H1 (cell line): ENCODE results near the gene RGS4.

Experiments used
- ATF2 ChIP-seq: IDR thresholded peaks from 2 replicates; pipeline ENCODE4 v1.6.1; 2012; ENCODE audit warnings: low read length, inconsistent platforms
- BRCA1 ChIP-seq: IDR thresholded peaks from 2 replicates; pipeline ENCODE4 v1.6.1; 2012; ENCODE audit warnings: low read depth, low read length, improper control_type of control experiment
- CBX5 ChIP-seq: fragments of 300-800, 300-1000 bp; sonication (generic); IDR thresholded peaks from 2 replicates; pipeline ENCODE4 v1.7.1; 2016; ENCODE audit warnings: antibody characterized with exemption, low read length, low read depth
- CBX8 ChIP-seq: fragments of 300-800, 300-1000 bp; sonication (generic); IDR thresholded peaks from 2 replicates; pipeline ENCODE4 v1.7.1; 2016; ENCODE audit warnings: low read depth, low read length, borderline replicate concordance
- CEBPB ChIP-seq: IDR thresholded peaks from 2 replicates; pipeline ENCODE4 v1.6.1; 2012; ENCODE audit warnings: low read depth, low read length
- CTCF ChIP-seq, 3 experiments: IDR thresholded peaks; 1 replicate in 2 of 3; 2 replicates in 1 of 3; pipeline versions ENCODE4 v1.5.1 to v1.6.1; 2011; ENCODE audit warnings: low read length in 3 of 3, mild to moderate bottlenecking in 3 of 3, inconsistent platforms in 2 of 3, low read depth in 1 of 3, moderate library complexity in 1 of 3; ENCODE audit not compliant: insufficient read depth in 1 of 3; ENCODE audit errors: control extremely low read depth in 1 of 3
- EZH2 ChIP-seq: fragments of 200-600 bp; sonication (generic); IDR thresholded peaks from 2 replicates; pipeline ENCODE4 v1.7.1; 2012; ENCODE audit warnings: low read depth, mild to moderate bottlenecking, moderate library complexity, low read length, inconsistent platforms; ENCODE audit not compliant: severe bottlenecking
- MAFK ChIP-seq: IDR thresholded peaks from 2 replicates; pipeline ENCODE4 v1.6.1; 2012; ENCODE audit warnings: low read depth, mild to moderate bottlenecking, improper control_type of control experiment, low read length
- MAX ChIP-seq: IDR thresholded peaks from 2 replicates; pipeline ENCODE4 v1.6.1; 2012; ENCODE audit warnings: inconsistent platforms
- POLR2A ChIP-seq, 2 experiments: IDR thresholded peaks; 1 replicate in 1 of 2; 2 replicates in 1 of 2; pipeline ENCODE4 v1.6.1; 2011; ENCODE audit warnings: low read depth in 2 of 2, low read length in 2 of 2, mild to moderate bottlenecking in 2 of 2; ENCODE audit errors: control extremely low read depth in 1 of 2
- RAD21 ChIP-seq, 2 experiments: IDR thresholded peaks in 1 of 2; conservative IDR thresholded peaks in 1 of 2; 2 replicates each; pipeline ENCODE4 v1.6.1; 2011; ENCODE audit warnings: low read depth in 2 of 2, low read length in 2 of 2, improper control_type of control experiment in 1 of 2, inconsistent platforms in 1 of 2, mild to moderate bottlenecking in 1 of 2, moderate library complexity in 1 of 2
- SAP30 ChIP-seq: fragments of 300-600 bp; sonication (generic); IDR thresholded peaks from 2 replicates; pipeline ENCODE4 v1.7.1; 2012; ENCODE audit warnings: low read length, moderate library complexity, mild to moderate bottlenecking, inconsistent platforms; ENCODE audit not compliant: insufficient read depth, insufficient replicate concordance
- SRF ChIP-seq: IDR thresholded peaks from 2 replicates; pipeline ENCODE4 v1.6.1; 2011; ENCODE audit warnings: mild to moderate bottlenecking, low read depth, low read length, moderate library complexity
- USF2 ChIP-seq: IDR thresholded peaks from 2 replicates; pipeline ENCODE4 v1.6.1; 2011; ENCODE audit warnings: low read length, improper control_type of control experiment

GRCh38 chr1:163120372-163120771 is 51.2 kb downstream of the RGS4 start:
- TF ChIP-seq RAD21 (IDR thresholded peaks at IDR 0.05 in 1 of 2, conservative IDR thresholded peaks at IDR 0.05 in 1 of 2; ENCODE audit: low read depth in 2 of 2, low read length in 2 of 2): no peak
- no peak for TF ChIP-seq ATF2
- TF ChIP-seq POLR2A (IDR thresholded peaks at IDR 0.05; ENCODE audit: control extremely low read depth in 1 of 2, low read depth in 2 of 2, low read length in 2 of 2): no peak
- no peak for TF ChIP-seq CTCF (IDR thresholded peaks at IDR 0.05; ENCODE audit: control extremely low read depth in 1 of 3, insufficient read depth in 1 of 3, low read depth in 1 of 3, low read length in 3 of 3)
- no peak for TF ChIP-seq MAFK
- no peak for TF ChIP-seq EZH2
- TF ChIP-seq BRCA1: no peak
- no peak for TF ChIP-seq USF2
- TF ChIP-seq CEBPB: no peak
- no peak for TF ChIP-seq CBX8
- no peak for TF ChIP-seq CBX5
- TF ChIP-seq SAP30: no peak
- no peak for TF ChIP-seq MAX
- TF ChIP-seq SRF: no peak
